Loucy (cell line): ENCODE data around the gene PRRC2B.
A peak's percentile ranks its signal among the peaks of the same experiment; 100 is the strongest.

Source experiments
- H2AFZ ChIP-seq: fragments of 200-600 bp; sonication (generic); 2 replicates; pipeline ENCODE4 v1.6.0; 2016; ENCODE audit warnings: antibody characterized with exemption, mild to moderate bottlenecking, low read length, moderate library complexity
- H3F3A ChIP-seq: fragments of 200-600 bp; 2 replicates; pipeline ENCODE4 v1.6.0; 2016; ENCODE audit warnings: antibody characterized with exemption, low read depth, mild to moderate bottlenecking
- H3K27me3 ChIP-seq: fragments of 200-600 bp; sonication (generic); 2 replicates; pipeline ENCODE4 v1.6.1; 2014; ENCODE audit warnings: low read length, mild to moderate bottlenecking; ENCODE audit not compliant: insufficient read depth, poor library complexity, severe bottlenecking
- H3K36me3 ChIP-seq: fragments of 200-600 bp; sonication (generic); 2 replicates; pipeline ENCODE4 v1.6.1; 2016; ENCODE audit warnings: low read length; ENCODE audit not compliant: insufficient read depth
- H3K4me1 ChIP-seq: fragments of 200-600 bp; sonication (generic); 2 replicates; pipeline ENCODE4 v1.5.1; 2014; ENCODE audit warnings: low read length, mild to moderate bottlenecking; ENCODE audit not compliant: insufficient read depth, poor library complexity, severe bottlenecking
- H3K4me2 ChIP-seq: fragments of 200-600 bp; sonication (generic); 2 replicates; pipeline ENCODE4 v1.6.0; 2014; ENCODE audit warnings: antibody characterized with exemption, low read length, low read depth, mild to moderate bottlenecking; ENCODE audit not compliant: poor library complexity, severe bottlenecking
- H3K4me3 ChIP-seq: fragments of 200-600 bp; sonication (generic); 2 replicates; pipeline ENCODE4 v1.5.1; 2014; ENCODE audit warnings: low read length, mild to moderate bottlenecking, mixed read lengths; ENCODE audit not compliant: poor library complexity, severe bottlenecking
- H3K79me2 ChIP-seq: fragments of 200-600 bp; sonication (generic); 2 replicates; pipeline ENCODE4 v1.6.1; 2014; ENCODE audit warnings: low read length; ENCODE audit not compliant: insufficient read depth
- H3K9ac ChIP-seq: fragments of 200-600 bp; sonication (generic); 2 replicates; pipeline ENCODE4 v1.6.0; 2014; ENCODE audit warnings: mild to moderate bottlenecking, low read depth, low read length, moderate library complexity; ENCODE audit not compliant: poor library complexity, severe bottlenecking
- H3K9me2 ChIP-seq: fragments of 200-600 bp; sonication (generic); replicated peaks from 2 replicates; pipeline ENCODE4 v1.6.1; 2016; ENCODE audit warnings: low read depth, low read length, mixed read lengths
- H3K9me3 ChIP-seq: fragments of 200-600 bp; sonication (generic); 2 replicates; pipeline ENCODE4 v1.6.1; 2014; ENCODE audit warnings: mild to moderate bottlenecking, antibody characterized with exemption, low read length, low read depth; ENCODE audit not compliant: insufficient read depth
- H4K20me1 ChIP-seq: fragments of 200-600 bp; sonication (generic); 2 replicates; pipeline ENCODE4 v1.6.0; 2014; ENCODE audit warnings: antibody characterized with exemption, low read length, mild to moderate bottlenecking; ENCODE audit not compliant: insufficient read depth, poor library complexity, severe bottlenecking
- EZH2phosphoT487 ChIP-seq: fragments of 200-600 bp; IDR thresholded peaks from 2 replicates; pipeline ENCODE4 v1.6.1; 2018; ENCODE audit warnings: antibody characterized with exemption, mild to moderate bottlenecking, moderate library complexity, borderline replicate concordance
- TF ChIP-seq, protein P1 (sequence below): fragments of 200-600 bp; sonication (generic); conservative IDR thresholded peaks from 2 replicates; pipeline ENCODE4 v1.5.1; 2014; ENCODE audit warnings: mild to moderate bottlenecking, antibody characterized with exemption, low read length

PRRC2B gene

DNA sequence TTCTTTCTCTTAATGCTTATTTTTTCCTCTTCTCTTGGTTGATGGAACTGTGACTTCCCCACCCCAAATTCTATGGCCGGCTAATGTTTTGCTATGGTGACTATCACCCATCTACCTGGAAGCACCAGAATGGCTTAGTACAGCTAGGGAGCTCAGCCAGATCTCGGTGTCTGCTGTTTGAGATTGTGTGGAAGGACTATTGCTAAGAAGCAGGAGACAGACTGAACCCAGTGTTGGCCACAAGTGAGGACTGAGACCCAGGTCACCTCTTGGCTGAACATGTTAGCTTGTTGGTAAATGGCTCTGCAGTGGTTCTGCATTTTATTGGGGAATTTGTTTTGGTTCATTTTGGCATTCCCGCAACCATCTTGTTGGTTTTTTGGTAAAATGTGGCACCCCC is 2.7 kb downstream of the PRRC2B start:
- Histone ChIP-seq H3K79me2 (peaks cover 69% of the 10 kb centered on the region), H4K20me1 (peaks cover 65% of the 10 kb centered on the region), H3K4me3 (peak overlapping the region; percentile 82), H3K9ac (peak overlapping the region; percentile 47), H2AFZ (no peak overlapping the region), H3F3A (peaks cover 21% of the 10 kb centered on the region), H3K4me2 (peak overlapping the region; percentile 94), H3K9me3 (no peaks in the 10 kb centered on the region), H3K36me3 (no peaks in the 10 kb centered on the region), H3K9me2 (no peaks in the 10 kb centered on the region), H3K27me3 (no peaks in the 10 kb centered on the region), H3K4me1 (peaks cover 54% of the 10 kb centered on the region)
- TF ChIP-seq, protein P1, sequence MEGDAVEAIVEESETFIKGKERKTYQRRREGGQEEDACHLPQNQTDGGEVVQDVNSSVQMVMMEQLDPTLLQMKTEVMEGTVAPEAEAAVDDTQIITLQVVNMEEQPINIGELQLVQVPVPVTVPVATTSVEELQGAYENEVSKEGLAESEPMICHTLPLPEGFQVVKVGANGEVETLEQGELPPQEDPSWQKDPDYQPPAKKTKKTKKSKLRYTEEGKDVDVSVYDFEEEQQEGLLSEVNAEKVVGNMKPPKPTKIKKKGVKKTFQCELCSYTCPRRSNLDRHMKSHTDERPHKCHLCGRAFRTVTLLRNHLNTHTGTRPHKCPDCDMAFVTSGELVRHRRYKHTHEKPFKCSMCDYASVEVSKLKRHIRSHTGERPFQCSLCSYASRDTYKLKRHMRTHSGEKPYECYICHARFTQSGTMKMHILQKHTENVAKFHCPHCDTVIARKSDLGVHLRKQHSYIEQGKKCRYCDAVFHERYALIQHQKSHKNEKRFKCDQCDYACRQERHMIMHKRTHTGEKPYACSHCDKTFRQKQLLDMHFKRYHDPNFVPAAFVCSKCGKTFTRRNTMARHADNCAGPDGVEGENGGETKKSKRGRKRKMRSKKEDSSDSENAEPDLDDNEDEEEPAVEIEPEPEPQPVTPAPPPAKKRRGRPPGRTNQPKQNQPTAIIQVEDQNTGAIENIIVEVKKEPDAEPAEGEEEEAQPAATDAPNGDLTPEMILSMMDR: no peak
- TF ChIP-seq EZH2phosphoT487: no peak

GRCh38 chr9:131397100-131397790 is 3.4 kb downstream of the PRRC2B start:
- peaks cover under 1% of the 10 kb centered on the region; the same call in 1 of the 2 replicates for H3K36me3 ChIP-seq
- H3K9me3 ChIP-seq: no peaks in the 10 kb centered on the region
- peak overlapping the region; percentile 94 for H3K4me2 ChIP-seq
- TF ChIP-seq, protein P1: no peak
- no peak for TF ChIP-seq EZH2phosphoT487
- H3K27me3 ChIP-seq: no peaks in the 10 kb centered on the region
- H3K79me2 ChIP-seq: peaks cover 75% of the 10 kb centered on the region
- H3F3A ChIP-seq: peaks cover 21% of the 10 kb centered on the region
- H4K20me1 ChIP-seq: peaks cover 71% of the 10 kb centered on the region
- H3K9ac ChIP-seq: peak overlapping the region; percentile 47
- no peak overlapping the region for H2AFZ ChIP-seq
- H3K4me1 ChIP-seq: peaks cover 58% of the 10 kb centered on the region
- H3K4me3 ChIP-seq: peak overlapping the region; percentile 82
- no peaks in the 10 kb centered on the region for H3K9me2 ChIP-seq

DNA sequence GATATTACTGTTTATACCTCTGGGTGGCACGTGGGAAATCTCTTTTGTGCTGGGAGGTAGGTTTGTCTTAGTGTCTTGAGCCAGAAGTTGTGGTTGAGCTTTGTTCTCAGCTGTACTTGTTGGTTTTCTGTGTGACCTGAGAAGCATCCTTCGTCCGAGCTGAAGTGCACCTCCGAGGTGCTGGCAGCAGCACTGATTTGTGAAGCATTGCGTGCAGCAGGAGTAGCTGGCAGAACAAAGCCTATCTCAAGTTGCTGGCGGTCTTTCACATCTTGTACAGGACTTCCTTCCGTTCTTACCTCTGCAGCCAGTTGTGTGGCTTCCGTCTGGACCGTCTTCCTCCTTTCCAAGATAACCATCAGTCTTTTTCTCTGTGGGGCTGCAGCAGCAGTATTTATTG is 4.3 kb downstream of the PRRC2B start:
- Histone ChIP-seq H3K79me2 (peaks cover 85% of the 10 kb centered on the region), H3K27me3 (no peaks in the 10 kb centered on the region), H3K9me3 (no peaks in the 10 kb centered on the region), H4K20me1 (peaks cover 81% of the 10 kb centered on the region), H3K4me3 (peak overlapping the region; percentile 82), H3K36me3 (peaks cover 7% of the 10 kb centered on the region; the same call in 1 of the 2 replicates), H3K9me2 (no peaks in the 10 kb centered on the region), H2AFZ (no peak overlapping the region), H3F3A (peaks cover 18% of the 10 kb centered on the region), H3K4me1 (peaks cover 61% of the 10 kb centered on the region), H3K4me2 (peak overlapping the region; percentile 94), H3K9ac (no peak overlapping the region)
- peak; percentile 58; the same call in 1 of the 2 replicates for TF ChIP-seq EZH2phosphoT487
- TF ChIP-seq, protein P1: no peak
